GM21717 (cell line): ENCODE results near the gene SERINC1.

Experiments
- ATAC-seq: cut with Tn5 transposase; IDR thresholded peaks from one replicate; pipeline ENCODE4 v1.9.1; 2021; ENCODE audit warnings: mild to moderate bottlenecking, moderate library complexity; ENCODE audit not compliant: unreplicated experiment

Gene SERINC1

GRCh38 chr6:122394016-122394415, 77.6 kb downstream of the SERINC1 start:
- ATAC-seq = no peak

GRCh38 chr6:122393351-122393896, 78.2 kb downstream of the SERINC1 start:
- ATAC-seq = no peak
